ENCODE results near the gene DTX3.

- TF ChIP-seq CTCF (IDR thresholded peaks at IDR 0.05): no peak
- TF ChIP-seq POLR2AphosphoS5 (IDR thresholded peaks at IDR 0.05): peak; percentile 48
- TF ChIP-seq POLR2A (IDR thresholded peaks at IDR 0.05): no peak
Measured at GRCh38 chr12:57603815-57604453, 690 bp upstream of the DTX3 start.
